ENCODE measurements around the gene POLRMT.
"Not testable (repeated sequence)": the region's sequence is repeated elsewhere in the genome, so short reads cannot be mapped to it uniquely, and the experiment has no call there.

POLRMT gene

GRCh38 chr19:629515-629914, 3.8 kb downstream of the POLRMT start:
- FAIRE-seq; DNase-seq (ENCODE audit: low spot score): not testable (repeated sequence)

GRCh38 chr19:628168-628567, 5.2 kb downstream of the POLRMT start:
- no peak for FAIRE-seq
- DNase-seq (ENCODE audit: low spot score) = no peak

GRCh38 chr19:626566-626965, 6.8 kb downstream of the POLRMT start:
- DNase-seq (ENCODE audit: low spot score); FAIRE-seq: not testable (repeated sequence)

DNA sequence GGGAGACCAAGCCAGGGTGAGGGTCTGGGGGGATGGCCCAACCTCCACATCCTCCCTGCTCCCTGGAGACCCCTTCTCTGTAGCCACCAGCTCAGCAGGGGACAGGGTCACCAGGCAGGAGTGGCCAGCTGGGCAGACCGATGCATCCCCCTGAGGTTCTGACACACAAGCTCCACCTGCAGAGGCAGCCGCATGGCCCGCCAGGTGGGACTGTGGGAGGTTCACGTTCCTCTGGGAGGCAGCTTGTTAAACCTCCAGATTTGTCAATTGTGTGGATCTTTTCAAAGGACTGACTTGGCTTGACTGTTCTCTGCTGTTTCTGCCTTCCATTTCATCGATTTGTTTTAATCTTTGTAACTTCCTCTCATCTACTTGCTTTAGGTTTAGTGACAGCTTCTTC, 8.1 kb downstream of the POLRMT start:
- FAIRE-seq = no peak
- DNase-seq (ENCODE audit: low spot score) = no peak

GRCh38 chr19:624433-625109, 8.8 kb downstream of the POLRMT start:
- FAIRE-seq = no peak
- DNase-seq (ENCODE audit: low spot score) = no peak

DNA sequence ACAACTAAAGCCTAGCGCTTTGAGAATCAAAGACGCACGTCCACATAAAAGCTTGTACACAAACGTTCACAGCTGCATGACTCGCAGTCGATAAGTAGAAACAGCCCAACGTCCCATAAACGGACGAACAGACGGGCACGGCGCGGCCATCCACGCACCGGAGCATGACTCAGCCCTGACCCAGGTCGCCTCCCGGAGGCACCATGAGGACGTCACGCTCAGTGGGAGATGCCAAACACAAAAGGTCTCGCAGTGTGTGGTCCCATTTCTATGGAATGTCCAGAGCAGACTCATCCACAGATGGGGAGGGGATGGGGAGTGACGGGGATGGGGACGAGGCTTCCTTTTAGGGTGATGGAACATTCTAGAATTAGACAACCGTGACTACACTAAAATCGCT, 9.4 kb downstream of the POLRMT start:
- peak; percentile 87 for FAIRE-seq
- peak; percentile 84 for DNase-seq (ENCODE audit: low spot score)

GRCh38 chr19:623175-623916, 10.0 kb downstream of the POLRMT start:
- DNase-seq (ENCODE audit: low spot score) = no peak
- FAIRE-seq = no peak

DNA sequence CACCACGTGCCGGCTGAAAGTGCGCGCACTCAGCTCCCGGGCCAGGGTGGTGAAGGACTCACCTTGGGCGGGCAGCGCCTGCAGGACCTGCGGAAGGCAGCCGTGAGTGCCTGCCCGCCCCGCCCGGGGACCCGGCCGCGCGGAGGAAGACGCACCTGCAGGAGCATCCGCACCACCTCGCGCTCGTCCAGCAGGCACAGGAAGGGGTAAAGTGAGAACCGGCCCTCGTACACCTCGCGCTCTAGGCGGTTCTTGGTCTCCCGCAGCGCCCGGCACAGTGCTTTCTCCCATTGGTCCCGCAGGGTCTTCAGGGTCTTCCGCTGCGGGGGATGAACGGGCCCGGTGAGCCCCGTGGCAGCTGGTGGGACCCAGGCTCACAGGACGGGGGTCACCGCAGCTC, 10.7 kb downstream of the POLRMT start:
- DNase-seq (ENCODE audit: low spot score) (no peak), FAIRE-seq (no peak)

DNA sequence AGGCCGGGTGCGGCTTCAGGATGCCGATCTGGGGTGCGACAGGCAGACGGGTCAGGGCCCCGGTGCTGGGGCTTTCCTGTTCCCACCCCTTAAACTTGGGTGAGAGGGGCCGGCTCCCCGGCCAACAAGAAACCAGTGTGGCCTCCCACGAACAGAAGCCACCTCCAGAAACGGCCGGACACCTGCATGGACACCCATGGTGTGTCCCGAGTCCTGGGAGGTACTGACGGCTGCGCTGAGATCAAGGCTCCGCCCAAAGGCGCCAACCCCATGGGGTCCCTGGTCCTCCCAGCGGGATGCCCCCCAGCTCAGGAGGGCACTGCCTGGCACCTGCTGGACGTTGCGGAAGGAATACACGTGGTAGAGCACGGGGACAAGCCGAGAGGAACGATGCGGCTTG, 11.5 kb downstream of the POLRMT start:
- FAIRE-seq (no peak), DNase-seq (ENCODE audit: low spot score) (no peak)

DNA sequence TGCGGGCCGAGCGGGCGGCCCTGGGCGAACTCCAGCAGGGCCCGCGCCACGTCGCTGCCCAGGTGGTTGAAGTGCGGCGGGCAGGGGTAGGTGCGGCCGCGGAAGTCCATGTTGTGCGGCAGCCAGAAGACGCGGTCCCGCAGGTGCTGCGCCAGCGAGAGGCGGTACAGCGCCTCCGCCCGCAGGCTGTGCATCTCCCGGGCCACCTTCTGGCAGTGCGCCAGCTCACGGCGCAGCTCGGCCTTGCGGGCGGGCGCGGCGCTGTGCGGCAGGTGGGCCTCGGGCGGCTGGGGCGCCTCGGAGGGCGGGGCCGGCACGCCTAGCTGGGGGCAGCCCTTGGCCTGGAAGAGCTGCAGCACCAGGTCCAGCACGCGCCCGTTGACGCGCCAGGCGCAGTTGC, 12.1 kb downstream of the POLRMT start:
- not testable (repeated sequence) for DNase-seq (ENCODE audit: low spot score); FAIRE-seq

DNA sequence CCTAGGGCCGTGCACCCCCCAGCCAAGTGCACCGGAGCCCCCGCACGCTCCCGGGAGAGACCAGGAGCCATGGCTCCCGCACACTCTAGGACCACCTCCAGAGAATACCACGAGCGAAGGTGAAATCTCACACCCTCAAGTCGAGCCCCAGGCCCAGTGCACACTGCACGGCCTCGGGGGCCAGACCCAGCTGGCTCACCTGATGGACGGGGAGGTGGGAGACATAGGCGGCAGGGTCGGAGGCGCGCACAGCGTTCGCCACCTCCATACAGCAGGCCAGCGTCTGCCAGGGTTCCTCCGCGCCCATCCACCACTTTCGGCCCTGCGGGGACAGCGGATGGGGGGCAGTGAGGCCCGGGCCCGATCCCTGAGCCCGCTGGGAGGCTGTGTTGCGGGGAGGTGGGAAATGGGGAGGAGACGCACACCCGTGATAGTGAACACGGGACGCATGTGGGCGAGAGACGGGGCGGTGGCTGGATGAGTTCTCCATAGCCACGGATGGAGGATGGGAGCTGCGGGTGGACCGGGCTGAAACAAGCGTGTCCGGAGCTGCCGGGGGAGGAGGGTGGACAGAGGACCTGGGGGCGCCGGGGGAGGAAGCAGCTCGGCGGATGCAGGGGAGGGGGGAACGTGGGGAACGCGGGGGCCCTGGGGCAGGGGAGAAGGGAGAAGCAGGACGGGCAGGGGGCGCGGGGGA, 13.0 kb downstream of the POLRMT start:
- FAIRE-seq (no peak), DNase-seq (ENCODE audit: low spot score) (no peak)

DNA sequence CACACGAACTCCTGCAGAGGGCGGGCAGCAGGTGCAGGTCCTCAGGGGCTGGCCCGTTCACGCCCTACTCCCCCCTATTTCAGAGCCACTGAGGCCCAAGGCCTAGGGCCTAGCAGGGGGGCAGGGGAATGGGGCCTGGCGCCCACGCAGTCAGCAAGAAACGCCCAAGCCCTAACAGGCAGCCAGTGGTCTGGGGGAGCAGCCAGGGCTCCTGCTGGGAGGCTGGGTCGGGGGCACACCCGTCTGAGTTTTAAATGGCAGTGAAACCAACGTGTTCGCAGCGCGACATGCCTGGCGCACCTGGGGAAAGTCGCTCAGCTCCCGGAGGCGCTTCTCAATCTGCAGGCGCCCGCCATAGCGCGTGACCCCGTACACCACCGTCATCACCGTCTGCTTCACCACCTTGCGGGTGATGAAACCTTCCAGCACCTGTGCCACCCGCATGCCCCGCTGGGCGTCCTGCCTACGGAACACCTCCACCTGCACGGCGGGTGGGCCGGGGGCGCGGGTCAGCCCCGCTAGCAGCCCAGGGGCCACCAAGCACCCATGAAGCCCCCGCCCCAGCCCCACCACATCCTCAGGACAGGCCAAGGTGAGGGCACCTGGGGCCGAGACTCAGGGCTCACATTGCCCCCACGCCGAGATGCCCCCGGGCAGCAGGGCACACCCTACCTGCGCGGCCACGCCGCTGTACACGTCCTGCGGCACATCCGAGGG, 13.9 kb downstream of the POLRMT start:
- DNase-seq (ENCODE audit: low spot score) = no peak
- FAIRE-seq = no peak

GRCh38 chr19:618674-619285, 14.6 kb downstream of the POLRMT start:
- FAIRE-seq (no peak), DNase-seq (ENCODE audit: low spot score) (no peak)

DNA sequence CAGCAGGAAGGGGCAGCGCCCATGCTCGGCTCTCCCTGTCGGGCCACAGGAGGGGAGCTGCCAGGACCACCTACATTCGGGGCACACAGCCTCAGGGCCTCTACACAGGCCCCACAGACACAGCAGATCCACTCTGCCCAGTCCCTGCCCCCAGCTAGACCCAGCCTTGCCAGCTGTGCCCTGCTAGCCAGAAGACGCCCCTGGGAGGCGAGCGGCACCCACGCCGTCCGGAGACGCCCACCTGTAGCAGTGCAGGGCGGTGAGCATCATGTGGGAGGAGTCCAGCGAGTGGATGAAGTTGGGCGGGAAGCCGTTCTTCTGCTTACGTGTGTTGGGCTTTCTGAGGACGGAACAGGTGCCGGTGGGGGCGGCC, 15.1 kb downstream of the POLRMT start:
- FAIRE-seq (no peak), DNase-seq (ENCODE audit: low spot score) (no peak)

GRCh38 chr19:617551-618246, 15.6 kb downstream of the POLRMT start:
- DNase-seq (ENCODE audit: low spot score) (no peak), FAIRE-seq (no peak)

DNA sequence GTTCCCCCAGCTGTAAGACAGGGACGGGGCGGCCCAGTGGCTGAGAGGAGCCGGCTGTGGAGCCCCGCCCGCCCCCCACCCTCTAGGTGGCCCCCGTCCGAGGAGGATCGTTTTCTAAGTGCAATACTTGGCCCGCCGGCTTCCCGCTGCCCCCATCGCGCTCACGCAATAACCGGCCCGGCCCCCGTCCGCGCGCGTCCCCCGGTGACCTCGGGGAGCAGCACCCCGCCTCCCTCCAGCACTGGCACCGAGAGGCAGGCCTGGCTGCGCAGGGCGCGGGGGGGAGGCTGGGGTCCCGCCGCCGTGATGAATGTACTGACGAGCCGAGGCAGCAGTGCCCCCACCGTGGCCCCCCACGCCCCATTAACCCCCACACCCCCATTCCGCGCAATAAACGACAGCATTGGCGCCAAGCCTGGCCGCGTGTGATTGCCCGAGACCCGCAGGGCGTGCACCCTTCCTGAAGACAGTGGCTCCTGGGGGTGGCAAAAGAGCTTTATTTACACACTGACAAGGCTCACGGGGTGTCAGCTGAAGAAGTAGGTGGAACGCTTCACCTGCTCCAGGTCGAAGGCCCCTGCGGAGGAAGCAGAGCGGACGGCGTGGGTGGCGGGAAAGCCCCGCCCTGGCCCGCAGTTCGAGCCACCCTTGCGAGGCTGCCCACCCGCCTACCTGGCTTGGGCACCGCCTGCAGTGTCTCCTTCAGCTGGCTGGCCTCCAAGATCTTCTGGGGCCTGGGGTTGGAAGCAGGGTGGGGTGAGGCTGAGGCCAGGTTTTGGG, 16.4 kb downstream of the POLRMT start:
- FAIRE-seq = no peak
- no peak for DNase-seq (ENCODE audit: low spot score)

DNA sequence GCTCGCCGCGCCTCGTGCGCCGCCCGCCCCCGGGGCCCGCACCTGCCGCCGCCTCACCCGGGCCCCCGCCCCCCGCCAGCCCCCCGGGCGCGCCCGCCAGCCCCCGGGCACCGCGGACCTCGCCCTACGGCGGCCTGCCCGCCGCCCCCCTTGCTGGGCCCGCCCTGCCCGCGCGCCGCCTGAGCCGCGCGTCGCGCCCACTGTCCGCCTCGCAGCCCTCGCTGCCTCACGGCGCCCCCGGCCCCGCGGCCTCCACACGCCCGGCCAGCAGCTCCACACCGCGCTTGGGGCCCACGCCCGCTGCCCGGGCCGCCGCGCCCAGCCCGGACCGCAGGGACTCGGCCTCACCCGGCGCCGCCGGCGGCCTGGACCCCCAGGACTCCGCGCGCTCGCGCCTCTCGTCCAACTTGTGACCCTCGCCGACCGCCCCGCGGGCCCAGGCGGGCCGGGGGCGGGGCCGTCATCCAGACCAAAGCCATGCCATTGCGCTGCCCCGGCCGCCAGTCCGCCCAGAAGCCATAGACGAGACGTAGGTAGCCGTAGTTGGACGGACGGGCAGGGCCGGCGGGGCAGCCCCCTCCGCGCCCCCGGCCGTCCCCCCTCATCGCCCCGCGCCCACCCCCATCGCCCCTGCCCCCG, 17.2 kb downstream of the POLRMT start:
- FAIRE-seq (no peak), DNase-seq (ENCODE audit: low spot score) (no peak)

DNA sequence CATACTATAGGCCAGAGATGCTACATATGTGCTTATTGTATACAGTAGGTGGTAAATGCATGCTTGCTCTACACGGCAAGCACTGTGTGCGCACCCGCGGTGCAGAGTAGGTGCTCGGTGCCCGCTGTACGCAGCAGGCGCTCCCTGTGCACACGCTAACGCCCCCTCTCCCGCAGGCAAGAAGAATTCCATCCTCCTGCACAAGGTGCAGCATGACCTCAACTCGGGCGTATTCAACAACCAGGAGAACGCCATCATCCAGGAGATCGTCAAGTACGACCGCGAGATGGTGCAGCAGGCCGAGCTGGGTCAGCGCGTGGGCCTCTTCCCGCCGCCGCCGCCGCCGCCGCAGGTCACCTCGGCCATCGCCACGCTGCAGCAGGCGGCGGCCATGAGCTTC, 17.7 kb downstream of the POLRMT start:
- FAIRE-seq = no peak
- DNase-seq (ENCODE audit: low spot score) = no peak

DNA sequence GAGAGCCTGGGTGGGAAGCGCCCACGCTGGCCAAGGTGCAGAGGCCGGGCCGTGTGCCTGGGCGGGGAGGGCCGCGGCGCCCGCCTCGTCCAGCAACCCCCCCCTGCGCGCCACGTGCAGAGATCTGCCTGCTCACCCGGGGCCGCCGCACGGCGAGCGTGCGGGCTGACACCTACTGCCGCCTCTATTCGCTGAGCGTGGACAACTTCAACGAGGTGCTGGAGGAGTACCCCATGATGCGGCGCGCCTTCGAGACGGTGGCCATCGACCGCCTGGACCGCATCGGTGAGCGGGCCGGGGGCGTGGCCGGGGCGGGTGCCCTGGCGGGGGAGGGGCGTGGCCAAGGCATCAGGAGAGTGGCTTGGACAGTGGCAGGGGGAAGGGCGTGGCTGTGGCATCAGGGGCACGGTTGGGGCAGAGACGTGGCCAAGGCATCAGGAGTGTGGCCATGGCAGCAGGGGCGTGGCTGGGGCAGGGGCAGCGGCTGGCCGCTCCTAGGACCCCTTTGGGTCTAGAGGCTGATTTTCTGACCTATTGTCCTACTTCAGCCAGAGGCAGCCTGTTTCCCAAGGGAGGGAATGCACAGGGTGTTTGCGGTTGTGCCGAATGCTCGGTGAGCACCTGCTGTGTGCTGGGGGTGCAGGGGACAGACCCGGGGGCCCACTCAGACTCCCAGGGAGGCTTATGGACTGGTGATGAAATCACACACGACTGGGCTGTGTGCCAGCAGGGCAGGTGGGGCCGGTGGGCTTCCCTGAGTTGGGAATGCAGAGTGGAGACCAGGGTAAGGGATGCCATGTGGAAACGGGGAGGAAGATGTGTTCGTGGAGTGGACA, 19.4 kb downstream of the POLRMT start:
- DNase-seq (ENCODE audit: low spot score) (no peak), FAIRE-seq (no peak)
